PC-9 (cell line): ENCODE data around the gene L3MBTL3.

Experiments used
- CTCF ChIP-seq: fragments of 200-600 bp; sonication (generic); conservative IDR thresholded peaks from 2 replicates; pipeline ENCODE4 v1.6.1; 2017; ENCODE audit warnings: mixed run types, antibody characterized with exemption, mild to moderate bottlenecking, moderate library complexity
- EZH2 ChIP-seq: fragments of 200-600 bp; sonication (generic); IDR thresholded peaks from 2 replicates; pipeline ENCODE4 v1.8.0; 2017; ENCODE audit warnings: antibody characterized with exemption, low read depth

- no peak for TF ChIP-seq CTCF
- no peak for TF ChIP-seq EZH2
Measured at GRCh38 chr6:130050230-130050629, 31.8 kb downstream of the L3MBTL3 start.
